OCI-LY7 (cell line): ENCODE data around the gene NCOA7. TPM values are rescaled to one million over a fixed set of nuclear protein-coding genes. Genes with fewer than 3 reads are reported as not detected.
A peak's percentile ranks its signal among the peaks of the same experiment; 100 is the strongest.
"Not testable (repeated sequence)": the region's sequence is repeated elsewhere in the genome, so short reads cannot be mapped to it uniquely, and the experiment has no call there.

Source experiments
- BruUV-seq: library from RNA; stranded (reverse); fragments of 400-500 nt; replicated peaks from 2 replicates; lab custom pipeline; 2021; lab: Mats Ljungman, UMichigan
- CTCF ChIA-PET: fragments of 300-600 bp; sonication (Branson Sonifier 250); formaldehyde crosslinking; loops from one replicate; lab custom pipeline; 2022; ENCODE audit warnings: antibody characterized with exemption; ENCODE audit not compliant: unreplicated experiment; lab: Charles Lee
- POLR2A ChIA-PET: fragments of 300-600 bp; sonication (Branson Sonifier 250); formaldehyde crosslinking; loops from one replicate; lab custom pipeline; 2022; ENCODE audit warnings: antibody characterized with exemption; lab: Charles Lee
- DNase-seq: peaks from one replicate; pipeline ENCODE4 v3.0.0-alpha.2; 2015; ENCODE audit warnings: low spot score
- H2AFZ ChIP-seq: fragments of 200-600 bp; sonication (generic), shearing (Covaris generic); 2 replicates; pipeline ENCODE4 v1.6.1; 2014; ENCODE audit warnings: mild to moderate bottlenecking, antibody characterized with exemption, low read length, moderate library complexity
- H3K27ac ChIP-seq: fragments of 200-600 bp; sonication (generic); 2 replicates; pipeline ENCODE4 v1.5.1; 2014; ENCODE audit warnings: mixed run types, low read depth, mild to moderate bottlenecking, moderate library complexity, low read length, inconsistent platforms; ENCODE audit not compliant: poor library complexity, severe bottlenecking
- H3K36me3 ChIP-seq: fragments of 200-600 bp; sonication (generic); 2 replicates; pipeline ENCODE4 v1.6.1; 2014; ENCODE audit warnings: mild to moderate bottlenecking, antibody characterized with exemption, low read length, moderate library complexity, mixed read lengths; ENCODE audit not compliant: insufficient read depth
- H3K4me1 ChIP-seq: fragments of 200-600 bp; sonication (generic); 2 replicates; pipeline ENCODE4 v1.5.1; 2014; ENCODE audit warnings: mild to moderate bottlenecking, low read length; ENCODE audit not compliant: insufficient read depth, poor library complexity, severe bottlenecking
- H3K4me2 ChIP-seq: fragments of 200-600 bp; sonication (generic); 2 replicates; pipeline ENCODE4 v1.6.1; 2014; ENCODE audit warnings: mild to moderate bottlenecking, low read length
- H3K4me3 ChIP-seq: fragments of 200-600 bp; sonication (generic); 2 replicates; pipeline ENCODE4 v1.5.1; 2014; ENCODE audit warnings: mild to moderate bottlenecking, low read depth, low read length; ENCODE audit not compliant: poor library complexity, severe bottlenecking
- H3K79me2 ChIP-seq: fragments of 200-600 bp; sonication (generic); 2 replicates; pipeline ENCODE4 v1.6.1; 2016; ENCODE audit warnings: low read depth, mild to moderate bottlenecking, low read length, moderate library complexity, mixed read lengths; ENCODE audit not compliant: insufficient read depth
- H3K9me2 ChIP-seq: fragments of 200-600 bp; sonication (generic); 2 replicates; pipeline ENCODE4 v1.6.1; 2016; ENCODE audit warnings: mild to moderate bottlenecking, low read length, mixed read lengths; ENCODE audit not compliant: insufficient read depth
- H3K9me3 ChIP-seq: fragments of 200-600 bp; sonication (generic); 2 replicates; pipeline ENCODE4 v1.6.1; 2014; ENCODE audit warnings: mild to moderate bottlenecking, mixed run types, low read length, mixed read lengths
- H4K20me1 ChIP-seq: fragments of 200-600 bp; sonication (generic); 2 replicates; pipeline ENCODE4 v1.6.1; 2014; ENCODE audit warnings: mild to moderate bottlenecking, antibody characterized with exemption, low read length, moderate library complexity, mixed read lengths; ENCODE audit not compliant: insufficient read depth
- EZH2phosphoT487 ChIP-seq: fragments of 200-600 bp; sonication (generic); IDR thresholded peaks from 2 replicates; pipeline ENCODE4 v1.6.1; 2018; ENCODE audit warnings: low read depth, borderline replicate concordance, mild to moderate bottlenecking, mixed run types, antibody characterized with exemption, low read length, moderate library complexity, mixed read lengths
- intact Hi-C: fragments of 100-400 bp; cut with micrococcal nuclease; formaldehyde crosslinking; loops from one replicate; pipeline ENCODE4 v1.10.0; 2022; ENCODE audit not compliant: unreplicated experiment
- total RNA-seq, 2 experiments: library from RNA; depleted of rRNA in 1 of 2; stranded (reverse); fragments of >200 nt in 1 of 2; shearing (Covaris generic) in 1 of 2; gene quantifications; 2 replicates each; pipeline ENCODE4 v1.2.3, GENCODE V29; 2014 to 2022
- TF ChIP-seq, protein P1 (sequence below): fragments of 200-600 bp; sonication (generic); conservative IDR thresholded peaks from 2 replicates; pipeline ENCODE4 v1.5.1; 2014; ENCODE audit warnings: mild to moderate bottlenecking, antibody characterized with exemption, low read length, moderate library complexity, mixed read lengths

The NCOA7 gene
- total RNA-seq, 2 experiments from 2014 or later = 14.8 to 52.2 TPM

GRCh38 chr6:125904871-125905270, 114.1 kb downstream of the NCOA7 start:
- POLR2A ChIA-PET = interaction anchor here (0.7 to 1.1 kb wide), 5 partner anchors 14 to 557 kb away, joined by 3 to 5 read pairs (median 3); no protein-coding TSS in a partner anchor
- Histone ChIP-seq H3K27ac (no peak overlapping the region), H3K4me2 (no peak overlapping the region), H3K9me3 (no peaks in the 10 kb centered on the region), H3K4me1 (no peaks in the 10 kb centered on the region), H4K20me1 (no peaks in the 10 kb centered on the region), H2AFZ (no peak overlapping the region), H3K9me2 (no peaks in the 10 kb centered on the region), H3K36me3 (peaks cover 41% of the 10 kb centered on the region), H3K4me3 (no peak overlapping the region), H3K79me2 (no peaks in the 10 kb centered on the region)
- TF ChIP-seq, protein P1, sequence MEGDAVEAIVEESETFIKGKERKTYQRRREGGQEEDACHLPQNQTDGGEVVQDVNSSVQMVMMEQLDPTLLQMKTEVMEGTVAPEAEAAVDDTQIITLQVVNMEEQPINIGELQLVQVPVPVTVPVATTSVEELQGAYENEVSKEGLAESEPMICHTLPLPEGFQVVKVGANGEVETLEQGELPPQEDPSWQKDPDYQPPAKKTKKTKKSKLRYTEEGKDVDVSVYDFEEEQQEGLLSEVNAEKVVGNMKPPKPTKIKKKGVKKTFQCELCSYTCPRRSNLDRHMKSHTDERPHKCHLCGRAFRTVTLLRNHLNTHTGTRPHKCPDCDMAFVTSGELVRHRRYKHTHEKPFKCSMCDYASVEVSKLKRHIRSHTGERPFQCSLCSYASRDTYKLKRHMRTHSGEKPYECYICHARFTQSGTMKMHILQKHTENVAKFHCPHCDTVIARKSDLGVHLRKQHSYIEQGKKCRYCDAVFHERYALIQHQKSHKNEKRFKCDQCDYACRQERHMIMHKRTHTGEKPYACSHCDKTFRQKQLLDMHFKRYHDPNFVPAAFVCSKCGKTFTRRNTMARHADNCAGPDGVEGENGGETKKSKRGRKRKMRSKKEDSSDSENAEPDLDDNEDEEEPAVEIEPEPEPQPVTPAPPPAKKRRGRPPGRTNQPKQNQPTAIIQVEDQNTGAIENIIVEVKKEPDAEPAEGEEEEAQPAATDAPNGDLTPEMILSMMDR = no peak
- no peak for TF ChIP-seq EZH2phosphoT487
- CTCF ChIA-PET = no interaction called here
- no peak for DNase-seq
- intact Hi-C loops = loop anchor here (5.0 kb wide), 1 partner anchor 113 kb away; the partner anchor contains the start of gene NCOA7
- no TSS peak for BruUV-seq

DNA sequence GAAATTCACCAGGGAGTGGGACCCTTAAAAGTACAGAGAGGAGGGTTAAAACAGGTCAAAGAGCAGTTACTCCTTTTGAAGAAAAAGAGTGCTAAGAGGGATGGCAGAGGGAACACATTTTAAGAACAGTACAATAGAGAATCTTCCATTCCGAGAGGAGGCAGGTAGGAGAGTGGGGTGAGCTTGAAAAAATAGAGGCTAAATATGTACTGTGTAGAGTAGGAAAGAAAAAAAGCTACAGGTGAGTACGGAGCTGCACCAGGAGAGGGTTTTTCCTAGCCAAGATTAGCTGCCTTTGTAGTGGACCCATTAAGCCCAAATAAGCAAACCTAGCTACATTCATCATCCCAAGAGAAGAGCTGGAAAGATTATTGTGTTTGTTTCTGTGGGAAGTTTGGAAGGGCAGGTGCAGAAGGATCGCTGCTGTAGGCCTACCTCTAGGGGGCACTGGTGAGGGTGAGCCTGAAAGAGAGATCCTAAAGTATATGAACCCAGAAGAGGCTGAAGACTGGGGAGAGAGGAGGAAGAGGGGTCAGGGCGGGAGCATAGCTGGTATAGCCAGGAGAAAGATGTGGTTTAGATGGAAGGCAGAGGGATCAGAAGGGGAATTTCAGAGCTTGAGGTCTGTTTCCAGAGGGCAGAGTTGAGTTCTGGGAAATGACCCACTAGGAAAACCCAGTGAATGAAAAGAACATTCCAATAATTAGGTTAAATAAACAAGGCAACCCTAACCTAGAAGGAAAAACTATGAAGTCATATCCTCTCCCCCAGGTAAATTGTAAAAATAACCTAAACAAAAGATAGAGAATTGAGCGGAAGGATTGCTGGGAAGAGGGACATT, 115.6 kb downstream of the NCOA7 start:
- no peak for TF ChIP-seq EZH2phosphoT487
- TF ChIP-seq, protein P1 = peak; percentile 90
- Histone ChIP-seq H3K4me2 (no peak overlapping the region), H3K9me3 (no peaks in the 10 kb centered on the region), H3K4me1 (no peaks in the 10 kb centered on the region), H3K4me3 (no peak overlapping the region), H3K27ac (no peak overlapping the region), H3K9me2 (no peaks in the 10 kb centered on the region), H4K20me1 (no peaks in the 10 kb centered on the region), H3K36me3 (peaks cover 36% of the 10 kb centered on the region; the same call in 1 of the 2 replicates), H3K79me2 (no peaks in the 10 kb centered on the region), H2AFZ (no peak overlapping the region)
- CTCF ChIA-PET = interaction anchor here (0.7 kb wide), 1 partner anchor 45 kb away, joined by 3 read pairs; no protein-coding TSS in a partner anchor
- POLR2A ChIA-PET = interaction anchor here (0.5 to 1.3 kb wide), 2 partner anchors 9 to 75 kb away, joined by 3 read pairs; no protein-coding TSS in a partner anchor
- peak; percentile 46 for DNase-seq
- no TSS peak for BruUV-seq
- intact Hi-C loops = loop anchor here (5.0 kb wide), 1 partner anchor 114 kb away; the partner anchor contains the start of gene NCOA7

DNA sequence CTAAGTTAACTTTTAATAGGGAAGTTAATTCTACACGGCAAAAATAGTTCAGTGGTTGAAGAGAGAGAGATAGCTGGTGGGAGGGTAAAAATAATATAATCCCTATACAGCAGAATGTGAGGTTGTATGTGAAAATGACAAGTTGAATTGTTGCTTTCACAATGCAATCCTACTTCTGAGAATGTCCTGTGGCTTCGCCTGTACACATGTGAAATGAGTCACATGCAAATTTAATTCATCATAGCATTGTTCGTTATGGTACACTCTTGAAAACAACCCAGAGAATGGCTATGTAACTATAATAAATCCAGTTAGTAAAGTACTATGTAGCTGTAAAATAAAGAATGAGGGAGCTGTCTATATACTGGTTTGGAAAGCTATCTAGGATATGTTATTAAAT, 119.8 kb downstream of the NCOA7 start:
- H3K9me2 ChIP-seq = no peaks in the 10 kb centered on the region
- H2AFZ ChIP-seq = no peak overlapping the region
- BruUV-seq = no TSS peak
- no peak overlapping the region for H3K27ac ChIP-seq
- no peak overlapping the region for H3K4me2 ChIP-seq
- intact Hi-C loops = no loop called here
- H3K79me2 ChIP-seq = no peaks in the 10 kb centered on the region
- ChIA-PET POLR2A (interaction anchor here (0.6 to 0.8 kb wide), 2 partner anchors 41 to 100 kb away, joined by 3 read pairs; no protein-coding TSS in a partner anchor), CTCF (no interaction called here)
- DNase-seq = no peak
- no peaks in the 10 kb centered on the region for H4K20me1 ChIP-seq
- H3K4me3 ChIP-seq = no peak overlapping the region
- no peaks in the 10 kb centered on the region for H3K4me1 ChIP-seq
- H3K9me3 ChIP-seq = no peaks in the 10 kb centered on the region
- no peak for TF ChIP-seq EZH2phosphoT487
- TF ChIP-seq, protein P1 = no peak
- H3K36me3 ChIP-seq = peaks cover 44% of the 10 kb centered on the region; the same call in 1 of the 2 replicates

- H3K4me2 ChIP-seq, intact Hi-C loops, H3K79me2 ChIP-seq, DNase-seq, H3K4me1 ChIP-seq, H4K20me1 ChIP-seq, H2AFZ ChIP-seq, H3K9me2 ChIP-seq, H3K9me3 ChIP-seq, CTCF ChIA-PET, H3K4me3 ChIP-seq, H3K27ac ChIP-seq, BruUV-seq: not testable (repeated sequence)
- POLR2A ChIA-PET = interaction anchor here (0.7 to 1.0 kb wide), 2 partner anchors 12 to 104 kb away, joined by 3 read pairs; no protein-coding TSS in a partner anchor
- peaks cover 49% of the 10 kb centered on the region; the same call in 1 of the 2 replicates for H3K36me3 ChIP-seq
These were observed 120.3 kb downstream of the NCOA7 start for GRCh38 chr6:125911051-125911451.
